ENCODE measurements around the gene MRPL11.

GRCh38 chr11:66468691-66469090 is 30.0 kb upstream of the MRPL11 start:
- TF ChIP-seq POLR2A (IDR thresholded peaks at IDR 0.05), result no peak
- TF ChIP-seq, protein P1, sequence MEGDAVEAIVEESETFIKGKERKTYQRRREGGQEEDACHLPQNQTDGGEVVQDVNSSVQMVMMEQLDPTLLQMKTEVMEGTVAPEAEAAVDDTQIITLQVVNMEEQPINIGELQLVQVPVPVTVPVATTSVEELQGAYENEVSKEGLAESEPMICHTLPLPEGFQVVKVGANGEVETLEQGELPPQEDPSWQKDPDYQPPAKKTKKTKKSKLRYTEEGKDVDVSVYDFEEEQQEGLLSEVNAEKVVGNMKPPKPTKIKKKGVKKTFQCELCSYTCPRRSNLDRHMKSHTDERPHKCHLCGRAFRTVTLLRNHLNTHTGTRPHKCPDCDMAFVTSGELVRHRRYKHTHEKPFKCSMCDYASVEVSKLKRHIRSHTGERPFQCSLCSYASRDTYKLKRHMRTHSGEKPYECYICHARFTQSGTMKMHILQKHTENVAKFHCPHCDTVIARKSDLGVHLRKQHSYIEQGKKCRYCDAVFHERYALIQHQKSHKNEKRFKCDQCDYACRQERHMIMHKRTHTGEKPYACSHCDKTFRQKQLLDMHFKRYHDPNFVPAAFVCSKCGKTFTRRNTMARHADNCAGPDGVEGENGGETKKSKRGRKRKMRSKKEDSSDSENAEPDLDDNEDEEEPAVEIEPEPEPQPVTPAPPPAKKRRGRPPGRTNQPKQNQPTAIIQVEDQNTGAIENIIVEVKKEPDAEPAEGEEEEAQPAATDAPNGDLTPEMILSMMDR (IDR thresholded peaks at IDR 0.05), result no peak
- no peak for TF ChIP-seq POLR2AphosphoS5 (IDR thresholded peaks at IDR 0.05)
- no peak for TF ChIP-seq EP300 (IDR thresholded peaks at IDR 0.05)
